ENCODE data around the gene RAD21L1. TPM values are rescaled to one million over a fixed set of nuclear protein-coding genes. Genes with fewer than 3 reads are reported as not detected.

The RAD21L1 gene
- total and polyA plus RNA-seq, 2 donors (not counting 3 experiments of a cell fraction or from before 2014, with no cell fraction given) = 0.06 TPM; not detected in 1

DNA sequence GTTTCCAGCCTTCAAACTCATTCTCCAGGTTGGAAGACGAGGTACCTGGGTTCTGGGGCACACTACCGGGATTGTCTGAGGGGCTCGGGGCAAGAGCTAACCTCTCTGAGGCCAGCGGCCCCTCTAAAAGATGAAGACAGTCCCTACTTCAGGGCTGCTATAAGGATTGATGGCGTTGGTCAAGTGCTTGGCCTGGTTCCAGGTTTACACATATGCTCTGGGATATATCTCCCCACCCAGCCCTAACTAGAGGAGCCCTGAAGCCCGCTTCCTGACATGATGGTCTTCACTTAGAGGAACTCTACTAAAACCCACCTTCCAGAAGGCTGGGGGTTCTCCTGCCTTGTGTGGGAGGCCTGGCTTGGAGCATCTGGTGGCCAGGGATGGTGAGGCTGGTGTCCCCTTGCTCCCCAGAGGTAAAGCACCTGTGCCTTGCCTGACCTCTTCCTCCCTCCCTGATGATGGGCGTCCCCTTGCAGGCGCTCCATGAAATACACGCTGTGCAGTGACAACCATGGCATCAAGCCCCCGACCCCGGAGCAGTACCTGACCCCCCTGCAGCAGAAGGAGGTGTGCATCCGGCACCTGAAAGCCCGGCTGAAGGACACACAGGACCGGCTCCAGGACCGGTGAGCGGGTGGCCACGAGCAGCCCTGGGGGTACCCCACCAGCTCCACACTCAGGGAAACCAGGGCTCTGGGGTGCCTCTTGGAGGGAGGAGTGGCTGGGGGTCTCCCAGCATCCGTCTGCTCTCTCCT is 74.4 kb downstream of the RAD21L1 start:
- dilution Hi-C loops (cut with MboI; ENCODE audit: extremely low pct_ligation_motif_present, low sequenced_read_pairs) = loop anchor here (25.0 kb wide), 1 partner anchor 137 kb away; no protein-coding TSS in a partner anchor
- H2AFZ ChIP-seq (ENCODE audit: low read depth, low read length) = peak overlapping the region; percentile 10
- intact Hi-C loops (cut with micrococcal nuclease) = loop anchor here (5.0 to 10.0 kb wide), 2 partner anchors 73 to 185 kb away; partner anchors contain the start of genes PSMF1 and RAD21L1
- CTCF ChIA-PET = interaction anchor here (0.9 to 1.2 kb wide), 9 partner anchors 13 to 204 kb away, joined by 3 to 6 read pairs (median 4); partner anchors contain the start of genes NSFL1C and SIRPB2
- peaks cover 12% of the 10 kb centered on the region for H3K4me1 ChIP-seq (ENCODE audit: control insufficient read depth, extremely low read depth, insufficient read depth, low read length)
- no peak for DNase-seq (ENCODE audit: low read depth, low spot score)
- H3K36me3 ChIP-seq (ENCODE audit: control insufficient read depth in 2 of 2, extremely low read depth in 1 of 2, insufficient read depth in 2 of 2, low read length in 2 of 2) = no peaks in the 10 kb centered on the region
- H3K9me3 ChIP-seq (replicated peaks; ENCODE audit: control insufficient read depth, insufficient read depth, low read length) = no peaks in the 10 kb centered on the region
- H3K9me1 ChIP-seq (replicated peaks; ENCODE audit: control insufficient read depth, extremely low read depth, insufficient read depth, low read length) = no peaks in the 10 kb centered on the region
- H3K79me2 ChIP-seq (ENCODE audit: control insufficient read depth, insufficient read depth, low read length) = no peaks in the 10 kb centered on the region
- H3K27ac ChIP-seq (ENCODE audit: insufficient read depth, low read depth, low read length) = no peak overlapping the region
- TF ChIP-seq MYC (IDR thresholded peaks at IDR 0.05; ENCODE audit: low read depth, low read length) (no peak), GATA2 (IDR thresholded peaks at IDR 0.05; ENCODE audit: insufficient read depth, insufficient read length, low read depth, low read length) (no peak), JUN (IDR thresholded peaks at IDR 0.05; ENCODE audit: borderline replicate concordance, insufficient read depth, insufficient read length, low read depth) (no peak), POLR2A (IDR thresholded peaks at IDR 0.05; ENCODE audit: low read depth, low read length) (no peak), FOS (IDR thresholded peaks at IDR 0.05; ENCODE audit: borderline replicate concordance, insufficient read depth, low read length) (no peak), POLR2AphosphoS5 (IDR thresholded peaks at IDR 0.05; ENCODE audit: insufficient read depth, low read depth, low read length) (no peak), CTCF (IDR thresholded peaks at IDR 0.05; ENCODE audit: extremely low read depth in 1 of 2, insufficient read depth in 1 of 2, low read depth in 1 of 2, low read length in 2 of 2) (no peak), EZH2 (IDR thresholded peaks at IDR 0.05; ENCODE audit: borderline replicate concordance, low read depth, low read length, severe bottlenecking) (no peak)
- TF ChIP-seq, protein P1, sequence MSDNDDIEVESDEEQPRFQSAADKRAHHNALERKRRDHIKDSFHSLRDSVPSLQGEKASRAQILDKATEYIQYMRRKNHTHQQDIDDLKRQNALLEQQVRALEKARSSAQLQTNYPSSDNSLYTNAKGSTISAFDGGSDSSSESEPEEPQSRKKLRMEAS (IDR thresholded peaks at IDR 0.05; ENCODE audit: insufficient read depth, insufficient read length) = no peak
- POLR2A ChIA-PET = no interaction called here
- no peak overlapping the region for H3K9ac ChIP-seq (replicated peaks; ENCODE audit: extremely low read depth, insufficient read depth, low read length)
- no peak for FAIRE-seq
- H3K4me3 ChIP-seq (replicated peaks in 1 of 3; ENCODE audit: insufficient read depth in 1 of 3, low read depth in 1 of 3, low read length in 3 of 3) = no peak overlapping the region
- no peaks in the 10 kb centered on the region for H4K20me1 ChIP-seq (replicated peaks; ENCODE audit: control insufficient read depth, extremely low read depth, insufficient read depth, low read length)
- peak overlapping the region; percentile 27 for H3K4me2 ChIP-seq (ENCODE audit: insufficient read depth, low read length)
- no peaks in the 10 kb centered on the region for H3K27me3 ChIP-seq (ENCODE audit: control insufficient read depth in 2 of 2, insufficient read depth in 2 of 2, low read length in 2 of 2)
- no TSS peak for BruUV-seq (replicated peaks)
